ENCODE data around the gene NUP188.
"Not testable (repeated sequence)": the region's sequence is repeated elsewhere in the genome, so short reads cannot be mapped to it uniquely, and the experiment has no call there.

DNA sequence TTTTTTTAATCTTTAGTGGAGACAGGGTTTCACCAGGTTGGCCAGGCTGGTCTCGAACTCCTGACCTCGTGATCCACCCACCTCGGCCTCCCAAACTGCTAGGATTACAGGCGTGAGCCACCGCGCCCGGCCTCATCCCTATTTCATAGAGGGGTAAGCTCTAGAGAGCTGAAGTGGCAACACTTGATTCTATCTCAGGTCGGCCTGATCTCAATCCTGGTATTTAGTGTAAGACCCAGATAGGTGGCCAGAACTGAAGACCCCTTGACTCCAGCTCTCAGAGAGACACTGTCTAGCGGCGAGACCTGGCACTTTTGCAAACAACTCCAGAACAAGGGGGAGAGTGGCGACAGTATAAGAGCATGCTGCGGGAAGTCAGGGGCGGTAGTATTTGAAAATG lies 88.3 kb downstream of the NUP188 start:
- TF ChIP-seq, protein P1, sequence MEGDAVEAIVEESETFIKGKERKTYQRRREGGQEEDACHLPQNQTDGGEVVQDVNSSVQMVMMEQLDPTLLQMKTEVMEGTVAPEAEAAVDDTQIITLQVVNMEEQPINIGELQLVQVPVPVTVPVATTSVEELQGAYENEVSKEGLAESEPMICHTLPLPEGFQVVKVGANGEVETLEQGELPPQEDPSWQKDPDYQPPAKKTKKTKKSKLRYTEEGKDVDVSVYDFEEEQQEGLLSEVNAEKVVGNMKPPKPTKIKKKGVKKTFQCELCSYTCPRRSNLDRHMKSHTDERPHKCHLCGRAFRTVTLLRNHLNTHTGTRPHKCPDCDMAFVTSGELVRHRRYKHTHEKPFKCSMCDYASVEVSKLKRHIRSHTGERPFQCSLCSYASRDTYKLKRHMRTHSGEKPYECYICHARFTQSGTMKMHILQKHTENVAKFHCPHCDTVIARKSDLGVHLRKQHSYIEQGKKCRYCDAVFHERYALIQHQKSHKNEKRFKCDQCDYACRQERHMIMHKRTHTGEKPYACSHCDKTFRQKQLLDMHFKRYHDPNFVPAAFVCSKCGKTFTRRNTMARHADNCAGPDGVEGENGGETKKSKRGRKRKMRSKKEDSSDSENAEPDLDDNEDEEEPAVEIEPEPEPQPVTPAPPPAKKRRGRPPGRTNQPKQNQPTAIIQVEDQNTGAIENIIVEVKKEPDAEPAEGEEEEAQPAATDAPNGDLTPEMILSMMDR (IDR thresholded peaks at IDR 0.05; ENCODE audit: low read depth, low read length, poor library complexity, severe bottlenecking): not testable (repeated sequence)
- not testable (repeated sequence) for TF ChIP-seq EZH2phosphoT487 (IDR thresholded peaks at IDR 0.05; ENCODE audit: borderline replicate concordance, low read length)

Measured in DOHH2 (cell line).